GM12878 (cell line): Measurements from ENCODE around the gene NOM1. TPM values are rescaled to one million over a fixed set of nuclear protein-coding genes. Genes with fewer than 3 reads are reported as not detected.

Experiments used
- BACH1 ChIP-seq: fragments of 450-650 bp; IDR thresholded peaks from 2 replicates; pipeline ENCODE4 v1.6.1; 2017; ENCODE audit warnings: mild to moderate bottlenecking, borderline replicate concordance
- BCL11A ChIP-seq: IDR thresholded peaks from 2 replicates; pipeline ENCODE4 v1.6.1; 2011; ENCODE audit warnings: low read depth, low read length
- BHLHE40 ChIP-seq, 2 experiments: fragments of 450-650 bp in 1 of 2; IDR thresholded peaks; 2 replicates each; pipeline ENCODE4 v1.6.1; 2011 to 2017; ENCODE audit warnings: low read depth in 2 of 2, borderline replicate concordance in 1 of 2, improper control_type of control experiment in 1 of 2, low read length in 1 of 2, mild to moderate bottlenecking in 1 of 2
- CHD2 ChIP-seq: IDR thresholded peaks from 2 replicates; pipeline ENCODE4 v1.6.1; 2011; ENCODE audit warnings: low read depth, low read length, improper control_type of control experiment, borderline replicate concordance
- EP300 ChIP-seq, 2 experiments: fragments of 150-350 bp in 1 of 2; IDR thresholded peaks; 2 replicates each; pipeline ENCODE4 v1.6.1; 2011 to 2012; ENCODE audit warnings: low read depth in 2 of 2, low read length in 2 of 2, borderline replicate concordance in 1 of 2, improper control_type of control experiment in 1 of 2, inconsistent platforms in 1 of 2; ENCODE audit not compliant: control insufficient read depth in 1 of 2
- ESRRA ChIP-seq: IDR thresholded peaks from 2 replicates; pipeline ENCODE4 v1.6.1; 2012; ENCODE audit warnings: mild to moderate bottlenecking, low read length, improper control_type of control experiment
- FOXK2 ChIP-seq: fragments of 450-650 bp; IDR thresholded peaks from 2 replicates; pipeline ENCODE4 v1.6.1; 2017; ENCODE audit warnings: mild to moderate bottlenecking, moderate library complexity
- FOXM1 ChIP-seq: IDR thresholded peaks from 2 replicates; pipeline ENCODE4 v1.6.1; 2012; ENCODE audit warnings: low read depth, mild to moderate bottlenecking, inconsistent platforms, low read length, moderate library complexity
- GATAD2B ChIP-seq: fragments of 450-650 bp; conservative IDR thresholded peaks from 2 replicates; pipeline ENCODE4 v1.6.1; 2017; ENCODE audit warnings: low read depth, mild to moderate bottlenecking, moderate library complexity
- IKZF2 ChIP-seq, 2 experiments: fragments of 450-650 bp; IDR thresholded peaks; 2 replicates each; pipeline ENCODE4 v1.6.1; 2017; ENCODE audit warnings: mild to moderate bottlenecking in 2 of 2, moderate library complexity in 2 of 2
- MEF2B ChIP-seq: fragments of 450-650 bp; IDR thresholded peaks from 2 replicates; pipeline ENCODE4 v1.6.1; 2018; ENCODE audit warnings: mild to moderate bottlenecking, moderate library complexity; ENCODE audit not compliant: partially characterized antibody, poor library complexity, severe bottlenecking
- MLLT1 ChIP-seq: fragments of 450-650 bp; IDR thresholded peaks from 2 replicates; pipeline ENCODE4 v1.6.1; 2016; ENCODE audit warnings: mild to moderate bottlenecking
- MTA3 ChIP-seq: IDR thresholded peaks from 2 replicates; pipeline ENCODE4 v1.6.1; 2012; ENCODE audit warnings: low read length, inconsistent platforms, borderline replicate concordance
- NBN ChIP-seq: fragments of 450-650 bp; IDR thresholded peaks from 2 replicates; pipeline ENCODE4 v1.6.1; 2016
- NKRF ChIP-seq: fragments of 450-650 bp; conservative IDR thresholded peaks from 2 replicates; pipeline ENCODE4 v1.6.1; 2017; ENCODE audit warnings: mild to moderate bottlenecking, moderate library complexity
- NR2F1 ChIP-seq: fragments of 450-650 bp; conservative IDR thresholded peaks from 2 replicates; pipeline ENCODE4 v1.6.1; 2017; ENCODE audit warnings: mild to moderate bottlenecking
- NRF1 ChIP-seq: conservative IDR thresholded peaks from 2 replicates; pipeline ENCODE4 v1.6.1; 2011; ENCODE audit warnings: mild to moderate bottlenecking, low read depth, low read length, improper control_type of control experiment
- PAX8 ChIP-seq: fragments of 450-650 bp; IDR thresholded peaks from 2 replicates; pipeline ENCODE4 v1.6.1; 2017; ENCODE audit warnings: mild to moderate bottlenecking, moderate library complexity
- RAD51 ChIP-seq: fragments of 450-650 bp; IDR thresholded peaks from 2 replicates; pipeline ENCODE4 v1.6.1; 2016; ENCODE audit warnings: moderate library complexity, mild to moderate bottlenecking, inconsistent platforms
- RB1 ChIP-seq: fragments of 450-650 bp; formaldehyde crosslinking; IDR thresholded peaks from 2 replicates; pipeline ENCODE4 v1.6.1; 2017; ENCODE audit warnings: mild to moderate bottlenecking, borderline replicate concordance
- RELA ChIP-seq: fragments of 450-650 bp; IDR thresholded peaks from 2 replicates; pipeline ENCODE4 v1.8.0; 2014; ENCODE audit warnings: borderline replicate concordance; ENCODE audit not compliant: partially characterized antibody
- SIN3A ChIP-seq: IDR thresholded peaks from 2 replicates; pipeline ENCODE4 v1.6.1; 2012; ENCODE audit warnings: low read depth, low read length, improper control_type of control experiment
- SMAD1 ChIP-seq: fragments of 450-650 bp; IDR thresholded peaks from 2 replicates; pipeline ENCODE4 v1.6.1; 2018; ENCODE audit warnings: mild to moderate bottlenecking, low read depth; ENCODE audit not compliant: partially characterized antibody
- SMAD5 ChIP-seq: IDR thresholded peaks from 2 replicates; pipeline ENCODE4 v1.6.1; 2016; ENCODE audit warnings: antibody characterized with exemption, low read depth
- ZNF24 ChIP-seq: fragments of 450-650 bp; IDR thresholded peaks from 2 replicates; pipeline ENCODE4 v1.6.1; 2017; ENCODE audit warnings: antibody characterized with exemption, mild to moderate bottlenecking
- polyA plus RNA-seq, 11 experiments: library from polyadenylated mRNA; depleted of rRNA in 4 of 11; unstranded in 6 of 11; stranded (reverse) in 5 of 11; fragments of >200 nt; fragmentation: Nextera tagmentation in 4 of 11; fragmentation: Illumina TruSeq in 1 of 11; extraction: Ambion mirVana in 4 of 11; extraction: Trizol in 1 of 11; gene quantifications; 1 replicate in 1 of 11; 2 replicates in 10 of 11; pipeline versions ENCODE4 v1.2.1 to v1.2.3, GENCODE V29; 2011 to 2016; ENCODE audit warnings: inconsistent platforms in 2 of 11, missing spikeins in 2 of 11, low read depth in 1 of 11
- total RNA-seq, 4 experiments: library from RNA; depleted of rRNA in 3 of 4; stranded (reverse); fragments of >200 nt in 3 of 4; fragmentation: Illumina TruSeq in 1 of 4; extraction: Trizol in 1 of 4; gene quantifications; 2 replicates each; pipeline versions ENCODE4 v1.2.1 to v1.2.3, GENCODE V29; 2013 to 2021
- TF ChIP-seq, protein P1 (sequence below): fragments of 450-650 bp; IDR thresholded peaks from 2 replicates; pipeline ENCODE4 v1.6.1; 2017; ENCODE audit warnings: antibody characterized with exemption, mild to moderate bottlenecking, moderate library complexity

The NOM1 gene
- total and polyA plus RNA-seq, 10 of the 15 experiments (the other 5 are each of a cell fraction or from before 2014, with no cell fraction given): 2.9 to 21.3 (median 17.8) TPM

- TF ChIP-seq, protein P1, sequence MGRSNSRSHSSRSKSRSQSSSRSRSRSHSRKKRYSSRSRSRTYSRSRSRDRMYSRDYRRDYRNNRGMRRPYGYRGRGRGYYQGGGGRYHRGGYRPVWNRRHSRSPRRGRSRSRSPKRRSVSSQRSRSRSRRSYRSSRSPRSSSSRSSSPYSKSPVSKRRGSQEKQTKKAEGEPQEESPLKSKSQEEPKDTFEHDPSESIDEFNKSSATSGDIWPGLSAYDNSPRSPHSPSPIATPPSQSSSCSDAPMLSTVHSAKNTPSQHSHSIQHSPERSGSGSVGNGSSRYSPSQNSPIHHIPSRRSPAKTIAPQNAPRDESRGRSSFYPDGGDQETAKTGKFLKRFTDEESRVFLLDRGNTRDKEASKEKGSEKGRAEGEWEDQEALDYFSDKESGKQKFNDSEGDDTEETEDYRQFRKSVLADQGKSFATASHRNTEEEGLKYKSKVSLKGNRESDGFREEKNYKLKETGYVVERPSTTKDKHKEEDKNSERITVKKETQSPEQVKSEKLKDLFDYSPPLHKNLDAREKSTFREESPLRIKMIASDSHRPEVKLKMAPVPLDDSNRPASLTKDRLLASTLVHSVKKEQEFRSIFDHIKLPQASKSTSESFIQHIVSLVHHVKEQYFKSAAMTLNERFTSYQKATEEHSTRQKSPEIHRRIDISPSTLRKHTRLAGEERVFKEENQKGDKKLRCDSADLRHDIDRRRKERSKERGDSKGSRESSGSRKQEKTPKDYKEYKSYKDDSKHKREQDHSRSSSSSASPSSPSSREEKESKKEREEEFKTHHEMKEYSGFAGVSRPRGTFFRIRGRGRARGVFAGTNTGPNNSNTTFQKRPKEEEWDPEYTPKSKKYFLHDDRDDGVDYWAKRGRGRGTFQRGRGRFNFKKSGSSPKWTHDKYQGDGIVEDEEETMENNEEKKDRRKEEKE: peak; percentile 3; the same call in 1 of the 2 replicates
- TF ChIP-seq MTA3: no peak
- peak; percentile 56; the same call in 1 of the 2 replicates for TF ChIP-seq BACH1
- peak; percentile 74 for TF ChIP-seq GATAD2B
- TF ChIP-seq BHLHE40 (IDR thresholded peaks at IDR 0.05; ENCODE audit: borderline replicate concordance in 1 of 2, low read depth in 2 of 2, low read length in 1 of 2): peak in 1 of 2 experiments; percentile 52; a peak in 1 of 4 replicates
- no peak for TF ChIP-seq RELA
- no peak for TF ChIP-seq RB1
- peak; percentile 96 for TF ChIP-seq BCL11A
- TF ChIP-seq NR2F1: peak; percentile 96
- peak; percentile 88 to 90 for TF ChIP-seq IKZF2 (IDR thresholded peaks at IDR 0.05)
- peak; percentile 77 for TF ChIP-seq MLLT1
- peak; percentile 77 for TF ChIP-seq SMAD1
- TF ChIP-seq EP300 (IDR thresholded peaks at IDR 0.05; ENCODE audit: borderline replicate concordance in 1 of 2, control insufficient read depth in 1 of 2, low read depth in 2 of 2, low read length in 2 of 2): peak; percentile 82 to 89
- TF ChIP-seq PAX8: no peak
- TF ChIP-seq NRF1: no peak
- no peak for TF ChIP-seq FOXK2
- TF ChIP-seq NBN: 0 out of 2 replicates have a peak, but pooled peaks have one; percentile 61
- no peak for TF ChIP-seq SIN3A
- no peak for TF ChIP-seq SMAD5
- 0 out of 2 replicates have a peak, but pooled peaks have one; percentile 41 for TF ChIP-seq RAD51
- TF ChIP-seq ESRRA: no peak; the same call in 1 of the 2 replicates
- TF ChIP-seq FOXM1: no peak
- TF ChIP-seq MEF2B: peak; percentile 81
- TF ChIP-seq CHD2: peak; percentile 44; the same call in 1 of the 2 replicates
- TF ChIP-seq NKRF: no peak
- 0 out of 2 replicates have a peak, but pooled peaks have one; percentile 40 for TF ChIP-seq ZNF24
These were observed 30.3 kb upstream of the NOM1 start (continued) for GRCh38 chr7:156919132-156919713.
